Hematopoietic multipotent progenitor cell treated with erythropoietin and hydrocortisone succinate and interleukin-3 and kit ligand, for 6 days (in vitro differentiated cells): Measurements from ENCODE around the gene TNIP3.
"Not testable (repeated sequence)": the region's sequence is repeated elsewhere in the genome, so short reads cannot be mapped to it uniquely, and the experiment has no call there.

Source experiments
- DNase-seq: peaks from one replicate; pipeline ENCODE4 v3.0.0-alpha.2; 2015

Gene TNIP3, protein sequence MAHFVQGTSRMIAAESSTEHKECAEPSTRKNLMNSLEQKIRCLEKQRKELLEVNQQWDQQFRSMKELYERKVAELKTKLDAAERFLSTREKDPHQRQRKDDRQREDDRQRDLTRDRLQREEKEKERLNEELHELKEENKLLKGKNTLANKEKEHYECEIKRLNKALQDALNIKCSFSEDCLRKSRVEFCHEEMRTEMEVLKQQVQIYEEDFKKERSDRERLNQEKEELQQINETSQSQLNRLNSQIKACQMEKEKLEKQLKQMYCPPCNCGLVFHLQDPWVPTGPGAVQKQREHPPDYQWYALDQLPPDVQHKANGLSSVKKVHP

DNA sequence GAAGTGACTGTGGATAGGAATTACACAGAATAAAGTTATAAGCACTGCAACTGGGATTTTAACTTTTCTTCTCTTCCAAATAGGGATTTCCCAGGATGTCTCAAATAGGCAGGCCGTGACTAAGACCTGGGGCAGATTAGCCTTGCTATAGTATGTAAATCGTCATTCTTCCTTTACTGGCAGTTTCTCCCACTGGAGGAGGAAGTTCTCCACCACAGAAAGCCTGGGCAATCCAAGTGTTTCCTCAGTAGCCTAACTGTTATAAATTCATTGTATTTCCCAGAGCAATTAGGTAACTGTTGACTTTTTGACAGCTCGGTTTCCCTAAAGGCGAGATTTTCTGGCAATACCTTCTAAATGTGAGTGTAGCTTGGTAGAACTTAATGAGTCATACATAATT is at the start of gene TNIP3:
Gene TNIP3 (minus strand): TSS at position 31 of the 400 bp plus-strand sequence. CDS start 196 bp downstream, outside the sequence.
- DNase-seq: no peak

DNA sequence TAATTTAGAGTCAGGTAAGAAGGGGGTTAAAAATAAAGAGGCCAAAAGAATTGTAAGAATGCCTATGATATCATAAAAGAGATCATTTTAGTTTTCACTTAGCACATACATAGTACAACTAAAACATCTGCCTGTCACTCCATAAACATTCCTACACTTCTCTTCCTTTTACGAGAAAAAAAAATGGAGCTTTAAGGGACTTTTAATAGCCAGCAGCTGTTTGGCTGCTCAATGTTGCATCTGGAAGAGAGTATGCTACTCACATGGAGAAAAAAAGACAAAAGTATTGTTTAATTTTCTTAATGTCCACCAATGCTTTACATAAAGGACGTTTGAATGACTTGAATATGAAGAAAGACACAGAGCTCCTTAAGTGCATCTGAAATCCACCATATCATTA is 48.7 kb upstream of the TNIP3 start:
- DNase-seq: no peak

DNA sequence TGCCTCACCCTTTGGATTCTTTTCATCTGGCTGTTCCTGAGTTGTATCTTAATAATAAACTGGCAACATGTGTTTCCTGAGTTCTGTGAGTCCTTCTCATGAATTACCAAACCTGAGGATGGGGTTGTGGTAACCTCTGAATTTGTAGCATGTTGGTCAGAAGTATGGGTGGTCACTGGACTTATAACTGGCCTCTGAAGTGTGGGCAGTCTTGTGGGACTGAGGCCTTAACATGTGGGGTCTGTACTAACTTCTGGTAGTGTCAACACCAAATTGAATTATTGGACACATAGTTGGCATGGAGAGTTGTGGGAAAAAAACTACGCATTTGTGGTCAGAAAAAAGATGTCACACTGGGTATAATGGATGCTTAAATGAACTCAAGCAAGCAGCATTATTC is 45.0 kb upstream of the TNIP3 start:
- no peak for DNase-seq

DNA sequence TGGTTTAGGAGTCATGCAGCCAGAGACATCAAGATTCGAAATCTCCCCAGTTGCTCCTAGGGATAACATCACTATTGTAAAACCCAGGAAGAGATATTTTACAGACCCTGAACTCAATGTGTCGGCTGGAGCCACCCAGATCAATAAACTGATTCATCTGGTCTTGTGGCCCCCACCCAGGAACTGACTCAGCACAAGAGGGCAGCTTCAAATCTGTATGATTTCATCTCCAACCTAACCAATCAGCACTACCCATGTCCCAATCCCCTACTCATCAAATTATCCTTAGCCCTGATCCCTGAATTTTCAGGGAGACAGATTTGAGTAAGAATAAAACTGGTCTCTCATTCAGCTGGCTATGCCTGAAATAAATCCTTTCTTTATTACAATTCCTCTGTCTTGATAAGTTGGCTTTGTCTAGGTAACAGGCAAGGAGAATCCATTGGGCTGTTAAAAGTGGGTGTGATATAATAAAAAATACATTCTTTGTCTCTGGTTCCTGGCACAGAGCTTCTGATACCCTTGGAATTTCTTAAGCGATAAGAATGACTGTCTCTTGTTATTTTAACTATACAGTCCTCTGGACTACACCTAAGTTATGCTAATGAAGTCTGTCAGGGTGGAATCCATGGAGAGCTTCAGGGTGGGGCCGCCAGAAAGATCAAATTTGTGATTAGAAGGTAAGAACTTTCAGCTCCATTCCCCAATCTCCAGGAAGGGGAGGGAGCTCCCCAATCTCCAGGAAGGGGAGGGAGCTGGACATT is 44.3 kb upstream of the TNIP3 start:
- no peak for DNase-seq

DNA sequence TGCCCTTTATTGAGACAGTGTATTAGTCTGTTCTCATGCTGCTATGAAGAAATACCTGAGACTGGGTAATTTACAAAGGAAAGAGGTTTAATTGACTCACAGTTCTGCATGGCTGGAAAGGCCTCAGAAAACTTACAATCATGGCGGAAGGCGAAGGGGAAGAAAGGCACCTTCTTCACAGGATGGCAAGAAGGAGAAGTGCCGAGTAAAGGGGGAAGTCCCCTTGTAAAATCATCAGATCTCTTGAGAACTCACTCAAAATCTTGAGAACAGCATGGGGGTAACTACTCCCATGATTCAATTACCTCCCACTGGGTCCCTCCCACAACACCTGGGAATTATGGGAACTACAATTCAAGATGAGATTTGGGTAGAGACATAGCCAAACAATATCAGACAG is 41.7 kb upstream of the TNIP3 start:
- not testable (repeated sequence) for DNase-seq

DNA sequence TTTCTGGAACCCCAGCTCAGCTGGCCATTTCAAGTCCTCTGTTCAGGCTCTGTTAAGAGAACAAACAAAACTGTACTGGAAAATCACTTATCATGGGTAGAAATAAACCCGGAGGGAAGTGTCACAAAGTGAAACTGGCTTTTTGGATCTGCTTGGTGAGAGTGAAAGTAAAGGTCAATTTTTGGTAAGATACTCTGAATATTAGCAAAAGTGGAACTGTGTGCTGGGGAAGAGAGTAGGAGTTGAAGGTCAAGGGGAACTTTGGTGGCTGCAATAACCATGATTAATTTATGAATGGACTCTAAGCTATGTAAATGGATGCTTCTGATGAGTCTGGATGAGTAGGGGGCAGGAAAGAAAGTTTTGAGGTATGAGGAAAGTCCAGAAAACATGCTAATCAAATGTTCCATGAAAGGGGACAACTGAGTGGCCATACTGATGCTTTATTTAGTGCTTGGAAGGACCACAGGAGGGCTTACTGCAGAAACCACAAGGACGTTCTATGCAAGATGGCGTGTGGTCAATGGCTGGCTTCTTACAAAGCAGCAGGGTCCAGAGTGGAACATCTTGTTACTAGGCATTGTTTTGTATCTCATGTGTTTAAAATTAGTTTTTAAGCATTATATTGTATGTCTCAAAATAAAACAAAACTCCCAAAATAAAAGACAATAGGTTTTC is 36.8 kb upstream of the TNIP3 start:
- no peak for DNase-seq

DNA sequence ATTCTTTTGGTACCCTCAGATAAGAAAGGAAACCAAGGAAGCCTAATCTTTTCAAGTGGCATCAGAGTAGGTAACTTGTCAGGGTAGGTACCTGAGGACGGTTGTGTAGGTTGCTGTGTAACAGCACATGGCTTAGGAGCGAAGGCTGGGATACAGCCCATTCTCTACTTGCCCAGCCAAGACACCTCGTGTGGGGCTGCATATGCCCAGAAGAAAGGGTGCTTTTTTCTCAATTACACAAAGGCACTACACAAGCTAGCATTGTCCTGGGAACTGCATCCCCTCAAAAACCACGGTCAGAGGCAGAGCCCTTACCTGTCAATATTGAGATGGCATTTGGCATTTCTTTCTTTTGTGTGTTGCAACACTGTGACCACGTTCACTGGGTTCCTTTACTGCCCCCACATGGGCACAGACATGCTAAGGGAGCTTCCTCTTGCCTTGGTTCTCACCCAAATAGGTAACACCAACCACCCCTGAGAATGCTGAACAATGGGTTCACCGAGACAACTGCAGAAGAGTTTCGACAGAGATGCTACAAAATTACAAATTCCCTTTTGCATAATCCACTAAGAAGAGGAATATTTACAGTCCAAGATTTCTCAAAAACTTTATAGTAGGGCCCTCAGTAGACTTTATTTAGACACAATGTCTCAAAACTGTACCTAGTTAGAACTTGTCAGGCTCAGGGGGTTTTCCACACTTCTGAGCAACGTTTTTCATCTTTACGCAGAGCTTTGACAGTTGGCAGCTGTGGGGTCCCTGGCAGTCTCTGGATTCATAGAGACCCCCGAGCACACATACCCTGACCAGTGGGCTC is 35.8 kb upstream of the TNIP3 start:
- DNase-seq: peak; percentile 8

DNA sequence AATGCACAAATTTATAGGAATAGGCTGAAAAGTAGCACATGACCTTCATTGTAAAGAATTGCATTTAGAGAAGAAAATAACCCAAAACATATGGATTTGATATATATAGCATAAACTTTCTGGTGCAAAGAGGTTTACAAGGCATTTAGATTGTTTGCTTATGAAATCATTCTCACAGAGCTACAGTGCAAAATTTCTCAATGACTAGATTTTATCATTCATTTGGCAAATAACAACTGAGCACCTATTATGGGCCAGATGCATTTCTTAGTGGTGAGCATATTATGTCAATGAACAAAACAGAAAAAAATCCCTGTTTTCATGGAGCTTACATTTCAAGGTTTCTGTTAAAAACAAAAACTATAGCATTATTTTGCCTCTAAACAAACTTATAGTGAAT is 34.1 kb upstream of the TNIP3 start:
- peak; percentile 4 for DNase-seq

DNA sequence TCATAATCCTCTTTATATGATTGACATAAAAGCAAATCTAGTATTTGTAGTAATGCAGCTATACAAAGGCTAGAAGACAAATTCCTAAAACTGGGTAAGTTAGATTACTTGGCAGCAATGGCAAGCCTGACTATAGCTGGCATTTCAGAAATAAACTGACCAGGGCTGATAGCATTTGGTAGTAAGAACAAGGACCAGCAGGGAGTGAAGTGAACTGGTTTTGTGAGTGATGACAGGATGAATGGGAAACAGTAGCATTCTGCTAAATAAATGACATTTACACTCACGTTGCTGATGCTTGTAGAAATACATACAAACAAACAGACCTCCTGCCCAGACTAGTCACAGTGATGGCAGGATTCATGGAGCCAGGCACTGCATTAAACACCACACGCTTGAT is 31.5 kb upstream of the TNIP3 start:
- DNase-seq: no peak

DNA sequence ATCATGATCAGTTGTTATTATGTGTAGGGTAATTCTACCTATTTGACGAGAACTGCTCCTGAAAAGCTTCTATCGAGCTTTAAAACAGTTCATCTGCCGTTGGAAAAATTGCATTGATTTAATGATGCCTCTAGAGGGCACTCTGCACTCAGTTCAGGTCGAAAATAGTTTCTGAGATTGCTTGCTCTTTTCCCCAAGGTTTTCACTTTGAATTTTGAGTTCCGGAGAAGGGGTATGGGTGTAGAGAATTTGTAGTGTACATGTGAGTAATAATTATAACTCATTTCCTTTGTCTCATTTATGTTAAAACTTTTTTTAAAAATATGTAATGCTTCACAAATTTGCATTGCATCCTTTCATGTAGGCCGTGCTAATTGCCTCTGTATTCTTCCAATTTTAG is 28.4 kb upstream of the TNIP3 start:
- DNase-seq: peak; percentile 62

DNA sequence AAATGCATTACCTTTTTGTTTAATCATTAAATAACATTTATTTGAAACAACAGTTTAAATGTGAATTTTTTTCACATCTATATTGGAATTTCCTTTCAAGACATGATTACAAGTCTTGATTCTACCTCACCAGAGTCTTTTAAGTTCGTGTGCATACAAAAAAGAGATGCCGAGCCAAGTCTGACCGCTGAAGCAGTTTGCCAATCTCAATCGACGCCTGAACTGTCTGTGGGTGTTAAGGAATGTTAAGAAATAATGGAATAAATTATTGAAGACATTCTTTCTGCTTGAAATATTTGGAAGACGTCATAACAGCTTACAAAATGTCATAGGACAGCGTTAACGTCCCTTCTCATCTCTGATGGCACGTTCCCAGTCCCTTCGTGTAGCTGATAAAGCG is 27.9 kb upstream of the TNIP3 start:
- no peak for DNase-seq

DNA sequence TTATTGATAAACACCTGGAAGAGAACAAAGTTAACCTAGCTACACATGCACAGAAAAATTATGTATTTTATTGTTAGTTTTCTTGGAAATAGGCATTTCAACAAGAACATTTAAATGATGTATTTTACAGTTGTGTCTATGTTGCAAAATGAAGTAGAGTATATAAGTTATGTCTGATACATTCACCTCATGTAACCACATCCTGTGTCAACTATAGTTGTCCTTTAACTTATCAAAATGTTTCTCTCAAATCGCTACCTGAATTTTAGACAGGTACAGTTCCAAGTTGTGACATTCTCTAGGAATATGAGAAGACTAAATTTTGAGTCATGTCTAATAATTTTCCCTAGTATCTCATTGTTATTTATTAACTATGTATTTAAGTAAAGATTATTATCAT is 27.2 kb upstream of the TNIP3 start:
- DNase-seq: no peak

DNA sequence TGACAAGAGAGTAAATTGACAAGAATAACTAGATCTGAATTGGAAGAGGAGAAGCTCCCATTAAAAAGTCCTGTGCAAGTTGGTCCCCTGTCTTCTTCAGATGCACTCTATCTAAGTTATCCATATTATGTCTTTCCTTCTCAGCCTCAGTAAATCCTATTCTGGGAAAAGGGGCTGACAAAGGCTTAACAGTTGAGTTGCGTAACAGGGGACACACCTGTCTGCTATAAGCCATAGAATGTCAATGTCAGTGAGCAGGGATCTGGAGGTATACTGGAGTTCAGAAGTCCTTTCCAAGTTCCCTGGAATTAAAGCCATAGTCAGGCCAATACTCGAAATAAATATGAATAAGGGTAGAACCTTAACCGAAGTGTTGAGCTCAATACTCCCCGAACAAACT is 26.3 kb upstream of the TNIP3 start:
- DNase-seq: no peak

DNA sequence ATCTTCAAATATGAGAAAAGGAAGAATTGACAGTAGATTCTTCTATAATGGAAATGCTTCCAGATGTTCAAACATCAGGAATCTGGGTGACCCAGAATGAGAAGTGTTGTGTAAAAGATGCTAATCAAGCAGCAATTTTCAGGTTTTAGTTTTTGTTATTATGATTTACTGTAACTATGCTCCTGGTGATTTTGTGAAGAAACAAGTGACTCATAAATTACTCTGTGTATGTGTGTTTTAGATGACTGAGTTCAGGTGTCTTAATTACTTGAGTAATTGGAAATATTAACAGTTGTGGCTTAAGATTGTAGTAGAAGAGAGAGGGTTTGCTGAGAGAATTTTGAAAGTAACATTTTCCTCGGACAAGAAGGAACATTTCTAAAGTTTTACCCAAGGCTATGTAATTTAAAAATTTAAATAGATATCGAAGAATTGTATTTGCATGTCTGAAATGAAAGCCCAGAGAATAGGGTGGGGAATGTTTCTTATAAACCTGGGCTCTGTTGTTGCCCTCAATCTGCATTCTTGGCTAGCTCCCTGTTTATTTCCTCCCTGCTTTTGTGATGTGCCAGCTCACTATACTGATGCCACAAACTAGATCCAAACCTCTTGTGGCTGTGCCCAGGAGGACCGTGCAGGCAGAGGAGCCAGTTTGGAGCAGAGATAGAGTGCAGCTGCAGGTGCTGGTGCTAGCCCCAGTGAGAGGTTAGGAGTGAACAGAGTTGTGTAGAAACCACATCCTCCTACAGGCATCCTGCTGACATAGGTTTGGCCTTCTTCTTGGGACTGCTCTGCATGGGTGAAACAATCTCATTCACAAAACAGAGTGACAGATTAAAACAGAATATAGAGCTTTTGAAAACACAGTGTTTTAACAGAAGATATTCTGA is 25.4 kb upstream of the TNIP3 start:
- no peak for DNase-seq

DNA sequence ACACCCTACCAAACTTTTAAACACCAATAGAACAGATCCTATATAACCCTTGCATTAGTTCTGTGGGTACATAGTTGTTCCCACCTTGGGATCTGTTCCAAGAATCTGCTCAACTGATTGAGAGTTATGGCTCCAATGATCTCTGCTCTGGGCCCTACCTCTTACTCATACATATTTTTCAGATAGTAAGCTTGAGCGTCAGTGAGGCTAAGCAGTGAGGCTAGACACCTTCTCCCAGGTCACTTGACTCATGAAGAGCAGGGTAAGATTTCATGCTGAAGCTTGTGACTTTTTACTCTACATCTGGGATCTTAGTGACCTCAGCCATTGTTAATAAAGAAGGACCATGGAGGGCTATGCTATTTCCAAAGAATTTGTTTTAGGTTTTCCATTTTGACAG is 23.1 kb upstream of the TNIP3 start:
- no peak for DNase-seq

DNA sequence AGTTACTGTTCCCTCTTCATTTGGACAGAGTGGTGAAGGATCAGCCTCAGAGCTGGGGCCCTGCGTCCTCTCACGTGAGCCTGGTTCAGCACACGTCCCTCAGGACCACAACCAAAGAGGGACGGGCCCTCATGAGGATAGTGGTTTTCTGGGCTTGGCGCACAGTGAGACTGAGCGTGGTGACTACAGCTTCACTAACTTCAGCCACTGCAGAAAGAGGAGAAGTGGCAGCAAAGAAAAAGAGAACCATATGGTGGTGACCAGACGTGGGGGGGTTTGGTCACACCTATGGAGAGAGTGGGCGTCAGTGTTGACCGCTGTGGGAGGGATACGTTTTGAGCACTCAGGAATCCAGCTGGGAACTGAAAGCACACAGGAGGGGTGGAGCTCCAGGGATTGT is 21.8 kb upstream of the TNIP3 start:
- DNase-seq: no peak

DNA sequence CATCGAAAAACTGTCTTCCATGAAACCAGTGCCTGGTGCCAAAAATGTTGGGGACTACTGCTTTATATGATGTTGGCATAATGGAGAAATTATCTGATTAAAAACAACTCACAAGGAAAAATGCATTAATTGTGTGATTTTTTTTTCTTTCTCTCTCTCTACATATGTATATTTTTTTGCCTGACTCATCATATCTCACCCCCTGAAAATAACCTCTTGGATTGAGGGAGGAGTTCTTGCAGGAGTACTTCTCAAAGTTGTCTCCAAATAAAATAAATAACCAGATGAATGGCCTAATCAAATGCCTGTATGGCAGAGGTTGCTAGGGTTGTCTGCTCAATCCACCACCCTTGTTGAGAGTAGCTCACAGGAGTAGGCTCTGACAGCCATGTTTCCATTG is 19.9 kb upstream of the TNIP3 start:
- no peak for DNase-seq

DNA sequence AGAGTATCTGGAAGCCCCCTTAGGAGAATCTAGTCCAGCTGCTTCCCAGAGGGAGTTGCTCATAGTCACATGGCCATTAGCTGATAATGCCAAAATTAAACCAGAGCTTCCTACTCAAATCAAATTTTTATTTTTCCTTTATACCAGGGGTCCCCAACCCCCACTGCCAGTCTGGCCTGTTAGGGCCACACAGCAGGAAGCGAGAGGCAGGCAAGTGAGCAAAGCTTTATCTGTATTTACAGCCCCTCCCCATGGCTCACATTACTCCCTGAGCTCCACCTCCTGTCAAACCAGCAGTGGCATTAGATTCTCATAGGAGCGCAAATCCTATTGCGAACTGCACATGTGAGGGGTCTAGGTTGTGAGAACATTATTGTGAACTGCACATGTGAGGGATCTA is 19.2 kb upstream of the TNIP3 start:
- no peak for DNase-seq

DNA sequence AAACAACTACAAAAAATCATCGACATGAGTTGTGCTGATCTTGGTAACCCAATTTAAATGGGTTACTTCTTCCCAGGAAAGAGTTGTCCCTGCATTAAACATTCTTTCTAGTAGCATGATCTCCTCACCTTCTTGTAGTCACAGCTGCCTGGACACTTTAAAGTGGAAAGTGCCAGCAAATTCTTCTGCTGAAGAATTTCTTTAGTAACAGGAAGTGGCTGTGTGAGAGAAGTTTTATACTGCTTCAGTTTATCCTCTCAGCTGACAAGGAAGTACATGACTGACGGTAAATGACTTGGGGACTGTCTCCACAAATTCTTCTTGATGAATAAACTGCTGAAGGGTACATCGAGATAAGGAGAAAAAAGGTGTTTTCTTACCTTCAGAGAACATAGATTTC is 18.2 kb upstream of the TNIP3 start:
- peak; percentile 19 for DNase-seq

DNA sequence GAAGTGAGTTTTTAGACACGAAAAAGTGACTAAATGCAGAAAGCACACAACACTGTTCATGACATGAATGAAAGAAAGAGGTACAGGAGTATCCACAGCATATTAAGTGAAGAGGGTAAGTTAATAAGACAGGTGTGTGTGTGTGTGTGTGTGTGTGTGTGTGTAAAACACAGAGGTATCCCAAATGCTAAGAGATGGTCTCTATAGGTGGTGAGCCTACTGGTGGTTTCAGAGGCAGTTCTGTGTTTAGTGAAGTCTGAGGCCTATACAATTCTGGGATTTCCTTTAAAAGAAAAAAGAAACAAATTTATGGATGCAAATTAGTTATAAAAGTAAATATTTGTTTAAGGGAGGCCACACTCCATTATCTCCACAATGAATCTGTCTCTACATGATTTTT is 17.4 kb upstream of the TNIP3 start:
- DNase-seq: no peak

DNA sequence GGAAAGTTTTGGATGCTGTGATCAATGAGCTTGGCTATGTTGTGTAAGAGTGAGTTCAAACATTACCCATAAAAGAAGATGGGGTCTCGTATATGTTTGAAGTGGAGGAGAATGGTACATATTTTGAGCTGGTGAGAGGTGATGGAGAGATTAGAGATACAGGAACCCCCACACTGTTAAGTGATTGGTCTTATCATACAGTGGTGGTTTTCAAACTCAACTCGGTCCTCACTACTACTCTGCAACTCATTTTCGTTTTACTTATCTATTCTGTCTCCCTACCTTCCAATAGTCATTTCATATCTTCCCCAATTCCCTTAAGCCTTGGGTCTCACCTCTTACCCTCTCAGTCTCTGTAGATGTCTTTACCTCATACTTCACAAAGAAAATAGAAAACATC is 16.4 kb upstream of the TNIP3 start:
- DNase-seq: no peak
